Effector memory CD4-positive, alpha-beta T cell (primary cell): ENCODE results near the gene GINS1.
"Not testable (repeated sequence)": the region's sequence is repeated elsewhere in the genome, so short reads cannot be mapped to it uniquely, and the experiment has no call there.

ENCODE experiments used
- DNase-seq, 3 donors: peaks; one replicate each; pipeline ENCODE4 v3.0.0-alpha.2; 2020
- H3K27ac ChIP-seq: 2 replicates; pipeline ENCODE4 v1.7.0; 2013; ENCODE audit warnings: mild to moderate bottlenecking, low read length, moderate library complexity; ENCODE audit not compliant: insufficient read depth, poor library complexity, severe bottlenecking
- H3K27me3 ChIP-seq: replicated peaks from 2 replicates; pipeline ENCODE4 v1.7.0; 2013; ENCODE audit warnings: mild to moderate bottlenecking, low read length; ENCODE audit not compliant: insufficient read depth, control insufficient read depth, poor library complexity, severe bottlenecking
- H3K36me3 ChIP-seq: 2 replicates; pipeline ENCODE4 v1.7.0; 2013; ENCODE audit warnings: mild to moderate bottlenecking, low read length, moderate library complexity; ENCODE audit not compliant: control insufficient read depth, insufficient read depth
- H3K4me1 ChIP-seq: 2 replicates; pipeline ENCODE4 v1.7.0; 2013; ENCODE audit warnings: low read length, mild to moderate bottlenecking; ENCODE audit not compliant: control insufficient read depth, insufficient read depth, poor library complexity, severe bottlenecking
- H3K4me3 ChIP-seq: 2 replicates; pipeline ENCODE4 v1.7.0; 2013; ENCODE audit warnings: low read length, low read depth, mild to moderate bottlenecking; ENCODE audit not compliant: insufficient read depth, poor library complexity, severe bottlenecking
- H3K9me3 ChIP-seq: 2 replicates; pipeline ENCODE4 v1.7.0; 2013; ENCODE audit warnings: mild to moderate bottlenecking, low read length, moderate library complexity; ENCODE audit not compliant: control insufficient read depth

The GINS1 gene

GRCh38 chr20:25389858-25390537 is 17.5 kb upstream of the GINS1 start:
- Histone ChIP-seq H3K4me3 (peak overlapping the region; percentile 87), H3K27ac (peak overlapping the region; percentile 53), H3K36me3 (no peaks in the 10 kb centered on the region), H3K27me3 (no peaks in the 10 kb centered on the region), H3K4me1 (peaks cover 7% of the 10 kb centered on the region), H3K9me3 (no peaks in the 10 kb centered on the region)
- DNase-seq = peak in 1 of 3 donors; percentile 6

- Histone ChIP-seq H3K27ac (peak within 1 kb of the TSS; percentile 53), H3K4me3 (peak within 1 kb of the TSS; percentile 87), H3K36me3 (no peaks in the 10 kb centered on the region), H3K9me3 (no peaks in the 10 kb centered on the region), H3K4me1 (peaks cover 7% of the 10 kb centered on the region), H3K27me3 (no peaks in the 10 kb centered on the region)
- peak; percentile 90 to 93 (median 91) for DNase-seq
These were observed 16.6 kb upstream of the GINS1 start, which contains the start of gene ABHD12 for GRCh38 chr20:25390538-25391528. Gene ABHD12, minus strand, starts transcription at chr20:25390835. Its CDS starts 132 bp downstream, at chr20:25390703.

DNA sequence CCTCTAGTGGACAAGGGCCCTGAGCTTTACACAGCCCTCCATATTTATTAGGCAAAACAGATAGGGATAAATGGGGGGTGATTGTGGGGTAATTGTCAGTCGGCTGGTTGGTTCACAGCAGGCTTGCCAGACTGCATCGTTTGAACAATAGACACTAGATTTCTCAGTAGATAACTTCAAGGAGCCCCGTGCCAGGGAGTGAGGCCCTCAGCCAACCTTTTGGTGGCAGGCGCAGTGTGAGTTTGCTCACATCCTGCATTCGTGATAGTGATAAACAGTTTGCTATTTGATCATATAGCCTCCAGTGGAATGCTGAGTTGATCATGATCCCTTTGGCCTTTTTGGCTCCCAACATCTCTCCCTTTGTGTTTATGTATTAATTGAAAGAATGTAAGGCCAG is 13.2 kb upstream of the GINS1 start:
- H3K9me3 ChIP-seq = no peaks in the 10 kb centered on the region
- H3K4me1 ChIP-seq = peaks cover 7% of the 10 kb centered on the region
- H3K27ac ChIP-seq = no peak overlapping the region
- no peaks in the 10 kb centered on the region for H3K27me3 ChIP-seq
- no peak for DNase-seq
- H3K4me3 ChIP-seq = no peak overlapping the region
- no peaks in the 10 kb centered on the region for H3K36me3 ChIP-seq

- H3K27me3 ChIP-seq = no peaks in the 10 kb centered on the region
- DNase-seq = no peak
- no peaks in the 10 kb centered on the region for H3K36me3 ChIP-seq
- H3K9me3 ChIP-seq = no peaks in the 10 kb centered on the region
- H3K27ac ChIP-seq = no peak overlapping the region
- H3K4me1 ChIP-seq = peaks cover 7% of the 10 kb centered on the region
- H3K4me3 ChIP-seq = no peak overlapping the region
These were observed 12.5 kb upstream of the GINS1 start for GRCh38 chr20:25394996-25395395.

DNA sequence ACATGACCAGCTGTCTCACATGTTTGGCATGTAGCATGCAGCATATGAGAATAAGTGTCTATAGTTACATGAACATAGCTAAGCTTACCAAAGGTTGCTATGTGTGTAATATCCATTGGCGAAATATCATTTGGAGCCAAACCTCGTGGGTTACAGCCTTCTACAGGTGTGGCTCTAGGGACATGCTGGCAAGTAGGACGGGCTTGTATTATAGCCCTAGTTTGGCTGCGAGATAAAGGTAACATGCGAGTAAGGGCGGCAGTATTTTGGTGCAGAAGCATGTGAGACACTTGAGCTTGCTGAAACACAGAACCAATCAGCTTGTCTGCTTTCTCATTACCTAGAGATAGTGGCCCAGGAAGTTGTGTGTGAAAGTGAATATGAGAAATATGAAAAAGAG is 10.4 kb upstream of the GINS1 start:
- H3K4me1 ChIP-seq = no peaks in the 10 kb centered on the region
- no peak for DNase-seq
- no peaks in the 10 kb centered on the region for H3K9me3 ChIP-seq
- H3K27ac ChIP-seq = no peak overlapping the region
- no peaks in the 10 kb centered on the region for H3K27me3 ChIP-seq
- H3K4me3 ChIP-seq = no peak overlapping the region
- no peaks in the 10 kb centered on the region for H3K36me3 ChIP-seq

DNA sequence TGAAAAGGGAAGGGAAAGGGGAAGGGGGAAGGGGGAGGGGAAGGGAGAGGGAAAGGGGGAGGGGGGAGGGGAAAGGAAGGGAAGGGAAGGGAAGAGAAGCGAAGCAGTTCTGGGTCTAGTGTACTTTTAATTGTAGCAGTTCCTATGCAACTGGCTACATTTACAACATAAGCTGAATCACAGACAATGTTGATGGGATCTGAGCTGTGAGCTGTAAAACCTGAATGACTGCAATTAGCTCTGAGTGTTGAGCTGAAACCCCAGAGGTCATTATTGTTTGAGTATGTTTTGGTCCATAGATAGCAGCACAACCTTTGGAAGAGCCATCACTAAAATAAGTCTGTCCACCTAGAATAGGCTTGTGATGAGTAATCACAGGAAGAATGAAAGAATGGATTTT is 9.7 kb upstream of the GINS1 start:
- Histone ChIP-seq H3K4me3 (no peak overlapping the region), H3K4me1 (no peaks in the 10 kb centered on the region), H3K27me3 (no peaks in the 10 kb centered on the region), H3K27ac (no peak overlapping the region), H3K36me3 (no peaks in the 10 kb centered on the region), H3K9me3 (peaks cover 2% of the 10 kb centered on the region)
- no peak for DNase-seq

DNA sequence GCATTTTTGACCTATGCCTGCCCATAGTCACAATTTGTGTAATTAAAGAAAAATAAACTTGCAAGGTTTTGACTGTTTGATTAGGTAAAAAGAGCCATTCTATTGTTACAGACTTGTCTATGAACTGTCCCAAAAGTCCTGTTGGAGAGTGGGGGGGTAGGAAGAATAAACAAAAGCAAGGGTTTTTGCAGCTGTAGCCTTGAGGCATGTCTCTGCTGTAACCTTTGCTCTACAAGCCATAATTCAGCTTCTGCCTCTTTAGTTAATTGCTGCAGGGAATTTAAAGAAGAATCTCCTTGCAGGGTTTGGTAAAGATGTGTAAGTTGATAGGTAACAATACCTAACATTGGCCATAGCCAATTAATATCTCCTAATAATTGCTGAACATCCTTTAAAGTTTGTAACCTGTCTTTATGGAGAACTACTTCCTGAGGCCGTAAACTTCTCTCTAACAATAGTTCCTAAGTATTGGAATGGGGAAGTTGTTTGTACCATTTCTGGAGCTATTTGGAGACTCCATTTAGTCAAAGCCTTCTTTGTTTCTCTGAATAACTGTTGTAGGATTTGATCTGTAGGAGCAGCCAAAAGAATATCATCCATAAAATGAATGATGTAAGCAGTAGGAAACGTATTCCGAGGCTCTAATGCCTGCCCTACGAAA is 9.0 kb upstream of the GINS1 start:
- Histone ChIP-seq H3K4me1 (no peaks in the 10 kb centered on the region), H3K9me3 (peaks cover 9% of the 10 kb centered on the region), H3K4me3 (no peak overlapping the region), H3K27ac (no peak overlapping the region), H3K36me3 (no peaks in the 10 kb centered on the region), H3K27me3 (no peaks in the 10 kb centered on the region)
- no peak for DNase-seq

- Histone ChIP-seq H3K27me3 (no peaks in the 10 kb centered on the region), H3K36me3 (no peaks in the 10 kb centered on the region), H3K9me3 (peaks cover 9% of the 10 kb centered on the region), H3K27ac (no peak overlapping the region), H3K4me3 (no peak overlapping the region), H3K4me1 (no peaks in the 10 kb centered on the region)
- DNase-seq = no peak
These were observed 8.4 kb upstream of the GINS1 start for GRCh38 chr20:25399037-25399430.

- H3K9me3 ChIP-seq, H3K27ac ChIP-seq, H3K27me3 ChIP-seq, H3K4me3 ChIP-seq, H3K4me1 ChIP-seq, DNase-seq, H3K36me3 ChIP-seq: not testable (repeated sequence)
These were observed 7.2 kb upstream of the GINS1 start for GRCh38 chr20:25400291-25400732.
